ENCODE results near the gene PPP1R3A. TPM values are rescaled to one million over a fixed set of nuclear protein-coding genes. Genes with fewer than 3 reads are reported as not detected.

PPP1R3A gene
- total RNA-seq, 1 experiment from 2014 or later = 0.07 TPM

DNA sequence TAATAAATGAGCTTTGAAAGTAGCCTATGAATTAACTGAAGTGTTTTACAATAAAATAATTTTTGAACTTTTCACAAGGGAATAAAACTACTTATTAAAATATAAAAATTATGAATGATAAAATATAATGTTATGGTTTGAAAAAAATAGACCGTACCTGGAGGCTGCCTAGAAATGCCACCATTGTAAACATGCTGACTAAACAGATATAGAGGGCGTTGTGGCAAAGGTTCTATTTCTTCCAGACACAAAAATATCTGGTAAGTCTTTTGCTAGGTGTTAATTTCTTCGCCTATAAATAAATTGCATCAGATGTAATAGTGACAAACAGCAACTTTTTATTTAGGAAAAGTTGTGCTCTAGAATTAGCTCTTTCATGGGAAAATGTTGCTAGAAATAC lies 11.2 kb downstream of the PPP1R3A start (continued):
- TF ChIP-seq, protein P1, sequence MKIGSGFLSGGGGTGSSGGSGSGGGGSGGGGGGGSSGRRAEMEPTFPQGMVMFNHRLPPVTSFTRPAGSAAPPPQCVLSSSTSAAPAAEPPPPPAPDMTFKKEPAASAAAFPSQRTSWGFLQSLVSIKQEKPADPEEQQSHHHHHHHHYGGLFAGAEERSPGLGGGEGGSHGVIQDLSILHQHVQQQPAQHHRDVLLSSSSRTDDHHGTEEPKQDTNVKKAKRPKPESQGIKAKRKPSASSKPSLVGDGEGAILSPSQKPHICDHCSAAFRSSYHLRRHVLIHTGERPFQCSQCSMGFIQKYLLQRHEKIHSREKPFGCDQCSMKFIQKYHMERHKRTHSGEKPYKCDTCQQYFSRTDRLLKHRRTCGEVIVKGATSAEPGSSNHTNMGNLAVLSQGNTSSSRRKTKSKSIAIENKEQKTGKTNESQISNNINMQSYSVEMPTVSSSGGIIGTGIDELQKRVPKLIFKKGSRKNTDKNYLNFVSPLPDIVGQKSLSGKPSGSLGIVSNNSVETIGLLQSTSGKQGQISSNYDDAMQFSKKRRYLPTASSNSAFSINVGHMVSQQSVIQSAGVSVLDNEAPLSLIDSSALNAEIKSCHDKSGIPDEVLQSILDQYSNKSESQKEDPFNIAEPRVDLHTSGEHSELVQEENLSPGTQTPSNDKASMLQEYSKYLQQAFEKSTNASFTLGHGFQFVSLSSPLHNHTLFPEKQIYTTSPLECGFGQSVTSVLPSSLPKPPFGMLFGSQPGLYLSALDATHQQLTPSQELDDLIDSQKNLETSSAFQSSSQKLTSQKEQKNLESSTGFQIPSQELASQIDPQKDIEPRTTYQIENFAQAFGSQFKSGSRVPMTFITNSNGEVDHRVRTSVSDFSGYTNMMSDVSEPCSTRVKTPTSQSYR (CRISPR knock-in tag; IDR thresholded peaks at IDR 0.05) = no peak

DNA sequence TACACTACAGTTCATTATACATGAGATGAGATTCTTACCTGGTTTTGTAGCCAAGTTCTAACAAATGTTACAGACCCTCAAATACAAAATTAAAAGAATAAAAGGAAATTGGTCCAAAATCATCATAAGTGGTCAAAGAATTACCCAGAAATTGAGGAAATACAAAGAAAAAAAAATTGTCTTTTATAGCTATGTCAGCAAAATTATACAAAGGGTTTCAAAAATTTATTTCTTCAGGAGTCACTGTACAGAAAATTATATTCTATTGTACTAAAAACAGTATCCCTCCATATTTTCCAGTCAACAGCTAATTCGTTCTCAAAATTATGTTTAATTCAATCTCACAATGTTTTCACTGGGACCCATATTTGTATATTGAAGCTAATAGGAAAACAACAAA lies 14.3 kb downstream of the PPP1R3A start:
- ATAC-seq (no peak), DNase-seq (ENCODE audit: low spot score) (no peak)
- Mint-ChIP-seq H3K27ac (no peak overlapping the region), H3K36me3 (no peaks in the 10 kb centered on the region), H3K27me3 (ENCODE audit: low read depth) (no peaks in the 10 kb centered on the region), H3K9me3 (no peaks in the 10 kb centered on the region), H3K4me3 (no peak overlapping the region), H3K4me1 (no peaks in the 10 kb centered on the region)
- CTCF ChIA-PET = no interaction called here
- POLR2A ChIA-PET = no interaction called here
- no peak for TF ChIP-seq TEAD1 (CRISPR knock-in tag; IDR thresholded peaks at IDR 0.05)
- no peak for TF ChIP-seq GABPB1 (CRISPR knock-in tag; IDR thresholded peaks at IDR 0.05)
- no peak for TF ChIP-seq ZNF396 (CRISPR knock-in tag; IDR thresholded peaks at IDR 0.05; ENCODE audit: borderline replicate concordance)
- TF ChIP-seq, protein P2, sequence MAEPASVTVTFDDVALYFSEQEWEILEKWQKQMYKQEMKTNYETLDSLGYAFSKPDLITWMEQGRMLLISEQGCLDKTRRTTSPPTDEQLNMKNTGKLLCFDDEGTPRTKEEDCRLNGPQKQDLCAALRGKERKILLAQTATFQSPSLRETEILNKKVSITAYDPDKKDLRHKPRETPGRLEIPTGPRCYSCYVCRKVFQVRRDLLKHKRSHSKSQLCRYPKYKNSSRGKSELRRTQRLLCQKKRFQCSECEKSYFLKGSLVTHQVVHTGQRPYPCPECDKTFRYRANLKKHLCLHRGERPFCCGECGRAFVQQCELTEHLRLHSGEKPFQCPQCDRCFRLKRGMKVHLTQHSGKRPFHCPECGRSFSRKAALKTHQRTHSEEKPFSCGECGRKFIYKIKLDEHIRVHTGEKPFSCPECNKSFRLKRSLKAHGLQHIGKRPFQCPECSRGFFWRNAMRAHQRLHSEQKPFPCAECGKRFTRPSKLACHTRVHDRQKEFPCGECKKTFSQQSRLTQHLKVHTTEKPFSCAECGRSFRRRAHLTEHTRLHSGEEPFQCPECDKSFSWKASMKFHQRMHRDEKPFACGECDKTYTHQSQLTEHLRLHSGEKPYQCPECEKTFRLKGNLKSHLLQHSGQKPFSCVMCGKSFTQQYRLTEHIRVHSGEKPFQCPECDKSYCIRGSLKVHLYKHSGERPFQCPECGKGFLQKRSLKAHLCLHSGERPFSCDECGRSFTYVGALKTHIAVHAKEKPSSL (CRISPR knock-in tag; conservative IDR thresholded peaks at IDR 0.05) = no peak
- TF ChIP-seq TP53 (CRISPR knock-in tag; IDR thresholded peaks at IDR 0.05) = no peak
- TF ChIP-seq, protein P3, sequence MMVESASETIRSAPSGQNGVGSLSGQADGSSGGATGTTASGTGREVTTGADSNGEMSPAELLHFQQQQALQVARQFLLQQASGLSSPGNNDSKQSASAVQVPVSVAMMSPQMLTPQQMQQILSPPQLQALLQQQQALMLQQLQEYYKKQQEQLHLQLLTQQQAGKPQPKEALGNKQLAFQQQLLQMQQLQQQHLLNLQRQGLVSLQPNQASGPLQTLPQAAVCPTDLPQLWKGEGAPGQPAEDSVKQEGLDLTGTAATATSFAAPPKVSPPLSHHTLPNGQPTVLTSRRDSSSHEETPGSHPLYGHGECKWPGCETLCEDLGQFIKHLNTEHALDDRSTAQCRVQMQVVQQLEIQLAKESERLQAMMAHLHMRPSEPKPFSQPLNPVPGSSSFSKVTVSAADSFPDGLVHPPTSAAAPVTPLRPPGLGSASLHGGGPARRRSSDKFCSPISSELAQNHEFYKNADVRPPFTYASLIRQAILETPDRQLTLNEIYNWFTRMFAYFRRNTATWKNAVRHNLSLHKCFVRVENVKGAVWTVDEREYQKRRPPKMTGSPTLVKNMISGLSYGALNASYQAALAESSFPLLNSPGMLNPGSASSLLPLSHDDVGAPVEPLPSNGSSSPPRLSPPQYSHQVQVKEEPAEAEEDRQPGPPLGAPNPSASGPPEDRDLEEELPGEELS (CRISPR knock-in tag; IDR thresholded peaks at IDR 0.05) = no peak
- TF ChIP-seq, protein P4, sequence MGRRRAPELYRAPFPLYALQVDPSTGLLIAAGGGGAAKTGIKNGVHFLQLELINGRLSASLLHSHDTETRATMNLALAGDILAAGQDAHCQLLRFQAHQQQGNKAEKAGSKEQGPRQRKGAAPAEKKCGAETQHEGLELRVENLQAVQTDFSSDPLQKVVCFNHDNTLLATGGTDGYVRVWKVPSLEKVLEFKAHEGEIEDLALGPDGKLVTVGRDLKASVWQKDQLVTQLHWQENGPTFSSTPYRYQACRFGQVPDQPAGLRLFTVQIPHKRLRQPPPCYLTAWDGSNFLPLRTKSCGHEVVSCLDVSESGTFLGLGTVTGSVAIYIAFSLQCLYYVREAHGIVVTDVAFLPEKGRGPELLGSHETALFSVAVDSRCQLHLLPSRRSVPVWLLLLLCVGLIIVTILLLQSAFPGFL (CRISPR knock-in tag; IDR thresholded peaks at IDR 0.05; ENCODE audit: borderline replicate concordance) = no peak

DNA sequence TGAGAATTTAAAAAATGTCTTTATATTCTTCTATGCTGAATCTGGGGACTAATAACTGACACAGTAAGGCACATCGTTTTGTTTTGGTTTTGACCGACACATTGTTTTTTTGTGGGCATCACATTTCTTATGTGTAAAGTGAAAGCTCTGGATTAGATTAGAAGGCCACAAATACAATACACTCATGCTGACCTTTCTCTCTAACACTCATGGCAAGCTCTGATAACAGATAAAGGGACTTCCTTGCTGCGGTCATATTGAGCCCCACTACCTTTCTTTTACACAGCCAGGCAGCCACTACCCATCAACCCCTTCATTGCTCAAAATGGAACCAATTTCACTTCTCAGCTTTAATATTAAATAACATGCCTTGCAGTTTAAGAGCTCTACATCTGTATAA lies 26.0 kb downstream of the PPP1R3A start:
- no peak overlapping the region for H3K27ac Mint-ChIP-seq
- H3K27me3 Mint-ChIP-seq (ENCODE audit: low read depth) = no peaks in the 10 kb centered on the region; the same call in 1 of the 2 replicates
- H3K4me3 Mint-ChIP-seq = no peak overlapping the region
- ChIA-PET CTCF (no interaction called here), POLR2A (interaction anchor here (0.6 kb wide), 1 partner anchor 1075 kb away, joined by 3 read pairs; no protein-coding TSS in a partner anchor)
- ATAC-seq = no peak
- H3K4me1 Mint-ChIP-seq = peaks cover 5% of the 10 kb centered on the region
- no peak for DNase-seq (ENCODE audit: low spot score)
- no peaks in the 10 kb centered on the region for H3K36me3 Mint-ChIP-seq
- TF ChIP-seq SMAD3 (CRISPR knock-in tag; IDR thresholded peaks at IDR 0.05; ENCODE audit: borderline replicate concordance) (no peak), ZNF138 (CRISPR knock-in tag; conservative IDR thresholded peaks at IDR 0.05) (no peak), MXD4 (CRISPR knock-in tag; IDR thresholded peaks at IDR 0.05; ENCODE audit: borderline replicate concordance) (no peak)
- H3K9me3 Mint-ChIP-seq = no peaks in the 10 kb centered on the region

DNA sequence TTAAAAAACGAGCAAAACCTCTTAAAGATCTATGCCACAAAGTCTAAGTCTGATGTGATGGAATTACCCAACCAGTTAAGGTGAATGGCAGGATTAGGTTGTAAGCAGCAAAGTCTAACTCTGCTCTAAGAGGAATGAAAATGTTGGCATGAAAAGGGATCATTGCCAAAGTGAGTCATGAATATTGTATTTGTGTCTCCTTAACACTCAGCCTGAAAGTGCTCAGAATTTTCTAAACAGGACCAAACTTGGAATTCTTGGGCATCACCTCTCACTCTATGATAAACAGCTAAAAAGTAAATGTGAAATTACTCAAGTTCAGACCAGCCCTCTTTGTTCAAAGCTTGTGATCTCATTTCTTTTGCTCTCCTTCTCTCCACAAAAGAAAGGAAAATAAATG lies 27.0 kb downstream of the PPP1R3A start:
- POLR2A ChIA-PET = no interaction called here
- CTCF ChIA-PET = no interaction called here
- no peak for ATAC-seq

More for the DNA sequence above, 27.0 kb downstream of the PPP1R3A start:
- no peaks in the 10 kb centered on the region for H3K36me3 Mint-ChIP-seq
- H3K4me1 Mint-ChIP-seq = no peaks in the 10 kb centered on the region
- H3K4me3 Mint-ChIP-seq = no peak overlapping the region
- TF ChIP-seq, protein P5, sequence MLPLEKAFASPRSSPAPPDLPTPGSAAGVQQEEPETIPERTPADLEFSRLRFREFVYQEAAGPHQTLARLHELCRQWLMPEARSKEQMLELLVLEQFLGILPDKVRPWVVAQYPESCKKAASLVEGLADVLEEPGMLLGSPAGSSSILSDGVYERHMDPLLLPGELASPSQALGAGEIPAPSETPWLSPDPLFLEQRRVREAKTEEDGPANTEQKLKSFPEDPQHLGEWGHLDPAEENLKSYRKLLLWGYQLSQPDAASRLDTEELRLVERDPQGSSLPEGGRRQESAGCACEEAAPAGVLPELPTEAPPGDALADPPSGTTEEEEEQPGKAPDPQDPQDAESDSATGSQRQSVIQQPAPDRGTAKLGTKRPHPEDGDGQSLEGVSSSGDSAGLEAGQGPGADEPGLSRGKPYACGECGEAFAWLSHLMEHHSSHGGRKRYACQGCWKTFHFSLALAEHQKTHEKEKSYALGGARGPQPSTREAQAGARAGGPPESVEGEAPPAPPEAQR (CRISPR knock-in tag; IDR thresholded peaks at IDR 0.05) = no peak
- H3K27ac Mint-ChIP-seq = no peak overlapping the region
- no peaks in the 10 kb centered on the region; the same call in 1 of the 2 replicates for H3K27me3 Mint-ChIP-seq (ENCODE audit: low read depth)
- H3K9me3 Mint-ChIP-seq = peaks cover under 1% of the 10 kb centered on the region; the same call in 1 of the 2 replicates
- no peak for DNase-seq (ENCODE audit: low spot score)
